DMS79 (cell line): Measurements from ENCODE around the gene ZNF560.
A peak's percentile ranks its signal among the peaks of the same experiment; 100 is the strongest.

ENCODE experiments used
- DNase-seq: peaks from one replicate; lab custom pipeline; 2025; lab: John Stamatoyannopoulos, UW

The ZNF560 gene

GRCh38 chr19:9435279-9436268 is 62.8 kb downstream of the ZNF560 start, which contains the start of gene ZNF266:
Gene ZNF266, minus strand, starts transcription at chr19:9435573. Its CDS starts 15,484 bp downstream, at chr19:9420089.
- DNase-seq = peak; percentile 85

- DNase-seq = no peak
These were observed 66.9 kb downstream of the ZNF560 start for GRCh38 chr19:9431475-9431874.

DNA sequence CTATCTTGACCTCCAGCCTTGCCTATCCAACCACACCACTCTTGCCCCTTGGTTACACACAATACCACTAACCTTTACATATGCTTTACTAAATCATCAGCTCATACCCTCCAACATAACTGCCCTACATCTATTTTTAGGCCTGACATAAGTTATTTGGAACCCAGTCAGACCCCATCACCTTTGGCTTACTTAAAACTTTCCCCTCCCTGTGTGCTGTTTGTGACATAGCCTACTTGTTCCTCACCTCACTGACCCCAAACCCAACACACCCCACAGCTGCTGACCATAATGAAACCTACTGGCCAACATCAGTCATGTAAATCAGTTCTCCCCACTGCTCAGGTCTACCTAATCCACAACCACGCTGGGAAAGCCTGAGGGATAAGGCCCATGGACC is 68.0 kb downstream of the ZNF560 start:
- no peak for DNase-seq

DNA sequence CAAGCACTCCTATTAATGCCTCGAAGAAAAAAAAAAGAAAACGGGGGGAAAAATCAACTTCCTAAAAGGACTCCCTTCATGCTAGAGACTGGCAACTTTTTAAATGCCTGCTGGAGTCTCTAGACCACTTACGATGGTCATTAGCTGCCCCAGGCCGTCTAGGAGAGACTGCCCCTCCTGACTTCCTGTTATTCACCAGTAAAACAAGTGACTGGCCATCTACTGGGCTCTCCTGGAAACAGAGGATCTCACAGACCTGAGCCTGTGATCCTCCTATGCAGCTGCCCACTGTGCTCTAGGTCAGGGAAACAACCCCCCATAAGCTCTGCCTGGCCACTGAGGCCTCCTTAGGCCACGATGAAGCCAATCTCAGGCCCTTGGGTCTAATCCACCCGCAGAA is 70.5 kb downstream of the ZNF560 start:
- no peak for DNase-seq
